ENCODE data around the gene PLEKHA4. TPM values are rescaled to one million over a fixed set of nuclear protein-coding genes. Genes with fewer than 3 reads are reported as not detected.
"Not testable (repeated sequence)": the region's sequence is repeated elsewhere in the genome, so short reads cannot be mapped to it uniquely, and the experiment has no call there.

The PLEKHA4 gene
- total RNA-seq, 1 experiment from 2014 or later, result 1.2 TPM

GRCh38 chr19:48872182-48872883 is 3.9 kb upstream of the PLEKHA4 start, which contains the start of gene PPP1R15A:
Gene PPP1R15A, plus strand, starts transcription at chr19:48872421. Its CDS starts 813 bp downstream, at chr19:48873234.
- no peaks in the 10 kb centered on the region for H3K9me3 ChIP-seq (ENCODE audit: low read length)
- peak within 1 kb of the TSS; percentile 100 for H3K4me3 ChIP-seq (ENCODE audit: low read length)
- DNase-seq (peak; percentile 98), ATAC-seq (peak; percentile 32)
- intact Hi-C loops (cut with micrococcal nuclease), result loop anchor here (2.0 kb wide), 1 partner anchor 36 kb away; the partner anchor contains the start of gene HSD17B14
- peak within 1 kb of the TSS; percentile 100 for H3K9ac ChIP-seq (ENCODE audit: low read length)
- ChIA-PET CTCF (interaction anchor here (0.5 kb wide), 1 partner anchor 145 kb away, joined by 5 read pairs; no protein-coding TSS in a partner anchor), POLR2A (ENCODE audit: unreplicated experiment) (interaction anchor here (0.5 to 0.7 kb wide), 4 partner anchors 33 to 826 kb away, joined by 3 to 4 read pairs (median 3); no protein-coding TSS in a partner anchor)
- H3K9me2 ChIP-seq (replicated peaks; ENCODE audit: low read length), result no peaks in the 10 kb centered on the region
- TF ChIP-seq EZH2 (IDR thresholded peaks at IDR 0.05; ENCODE audit: low read length, unreplicated experiment) (no peak), CTCF (conservative IDR thresholded peaks at IDR 0.05; ENCODE audit: low read depth, low read length) (no peak), EZH2phosphoT487 (IDR thresholded peaks at IDR 0.05; ENCODE audit: borderline replicate concordance, low read length) (no peak)
- TSS peak; percentile 60 for BruUV-seq (replicated peaks)
- peak within 1 kb of the TSS; percentile 100 for H3K4me2 ChIP-seq (ENCODE audit: low read length)
- peaks cover 26% of the 10 kb centered on the region for H3K36me3 ChIP-seq (ENCODE audit: low read depth, low read length)
- no peak within 1 kb of the TSS for H2AFZ ChIP-seq (ENCODE audit: low read length)
- H3K27me3 ChIP-seq (ENCODE audit: low read length), result no peaks in the 10 kb centered on the region
- peaks cover 15% of the 10 kb centered on the region for H3K4me1 ChIP-seq (ENCODE audit: insufficient read depth, low read length)
- H3F3A ChIP-seq (ENCODE audit: low read length, unreplicated experiment), result peaks cover 7% of the 10 kb centered on the region
- peaks cover 31% of the 10 kb centered on the region for H4K20me1 ChIP-seq (ENCODE audit: low read length)
- peak within 1 kb of the TSS; percentile 95 for H3K27ac ChIP-seq (ENCODE audit: low read length)
- peaks cover 41% of the 10 kb centered on the region for H3K79me2 ChIP-seq (ENCODE audit: low read length)

DNA sequence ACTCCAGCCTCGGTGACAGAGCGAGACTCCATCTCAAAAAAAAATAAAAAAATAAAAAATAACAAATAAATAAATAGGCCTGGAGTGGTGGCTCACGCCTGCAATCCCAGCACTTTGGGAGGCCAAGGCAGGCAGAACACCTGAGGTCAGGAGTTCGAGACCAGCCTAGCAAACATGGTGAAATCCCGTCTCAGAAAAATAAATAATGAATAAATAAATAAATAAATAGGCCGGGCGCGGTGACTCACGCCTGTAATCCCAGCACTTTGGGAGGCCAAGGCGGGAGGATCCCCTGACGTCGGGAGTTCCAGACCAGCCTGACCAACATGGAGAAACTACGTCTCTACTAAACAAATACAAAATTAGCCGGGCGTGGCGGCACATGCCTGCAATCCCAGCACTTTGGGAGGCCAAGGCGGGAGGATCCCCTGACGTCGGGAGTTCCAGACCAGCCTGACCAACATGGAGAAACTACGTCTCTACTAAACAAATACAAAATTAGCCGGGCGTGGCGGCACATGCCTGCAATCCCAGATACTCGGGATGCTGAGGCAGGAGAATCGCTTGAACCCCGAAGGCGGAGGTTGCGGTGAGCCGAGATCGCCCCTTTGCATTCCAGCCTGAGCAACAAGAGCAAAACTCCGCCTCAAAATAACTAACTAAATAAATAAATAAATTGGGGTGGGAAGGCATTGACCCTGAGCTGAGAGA is 3.2 kb upstream of the PLEKHA4 start:
- Histone ChIP-seq H3K4me3 (ENCODE audit: low read length) (peak overlapping the region; percentile 100; the same call in 1 of the 2 replicates), H3K9ac (ENCODE audit: low read length) (peak overlapping the region; percentile 100), H3K4me2 (ENCODE audit: low read length) (peak overlapping the region; percentile 100), H3K27ac (ENCODE audit: low read length) (peak overlapping the region; percentile 95), H3K36me3 (ENCODE audit: low read depth, low read length) (peaks cover 26% of the 10 kb centered on the region), H3K79me2 (ENCODE audit: low read length) (peaks cover 40% of the 10 kb centered on the region), H4K20me1 (ENCODE audit: low read length) (peaks cover 31% of the 10 kb centered on the region), H3K4me1 (ENCODE audit: insufficient read depth, low read length) (peaks cover 15% of the 10 kb centered on the region)
- POLR2A ChIA-PET (ENCODE audit: unreplicated experiment), result interaction anchor here (0.5 to 0.7 kb wide), 4 partner anchors 33 to 826 kb away, joined by 3 to 4 read pairs (median 3); no protein-coding TSS in a partner anchor
- not testable (repeated sequence) for H3K9me2 ChIP-seq (replicated peaks; ENCODE audit: low read length); H3K9me3 ChIP-seq (ENCODE audit: low read length); H2AFZ ChIP-seq (ENCODE audit: low read length); H3F3A ChIP-seq (ENCODE audit: low read length, unreplicated experiment); BruUV-seq (replicated peaks); ATAC-seq; DNase-seq; H3K27me3 ChIP-seq (ENCODE audit: low read length)
- intact Hi-C loops (cut with micrococcal nuclease), result loop anchor here (2.0 kb wide), 1 partner anchor 35 kb away; the partner anchor contains the start of gene HSD17B14
- CTCF ChIA-PET, result interaction anchor here (0.5 kb wide), 1 partner anchor 146 kb away, joined by 5 read pairs; no protein-coding TSS in a partner anchor

DNA sequence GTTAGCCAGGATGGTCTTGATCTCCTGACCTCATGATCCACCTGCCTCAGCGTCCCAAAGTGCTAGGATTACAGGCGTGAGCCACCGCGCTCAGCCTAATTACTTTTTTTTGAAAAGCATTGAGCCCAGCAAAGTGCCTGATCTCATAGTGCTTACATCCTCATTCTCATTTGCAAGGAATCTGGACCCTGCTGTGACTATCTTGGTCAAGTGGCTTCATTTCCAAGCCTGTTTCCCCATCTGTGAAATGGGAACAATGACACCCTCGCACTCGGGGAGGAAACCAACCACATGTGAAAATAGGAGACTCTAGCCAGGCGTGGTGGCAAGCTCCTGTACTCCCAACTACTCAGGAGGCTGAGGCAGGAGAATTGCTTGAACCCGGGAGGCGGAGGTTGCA is 1.6 kb upstream of the PLEKHA4 start:
- intact Hi-C loops (cut with micrococcal nuclease), result no loop called here
- CTCF ChIA-PET, result no interaction called here

More for the DNA sequence above, 1.6 kb upstream of the PLEKHA4 start:
- H3F3A ChIP-seq (ENCODE audit: low read length, unreplicated experiment), result peaks cover 7% of the 10 kb centered on the region
- H3K9ac ChIP-seq (ENCODE audit: low read length), result no peak overlapping the region
- no peaks in the 10 kb centered on the region for H3K27me3 ChIP-seq (ENCODE audit: low read length)
- DNase-seq, result no peak
- H3K4me3 ChIP-seq (ENCODE audit: low read length), result no peak overlapping the region
- peaks cover 23% of the 10 kb centered on the region for H4K20me1 ChIP-seq (ENCODE audit: low read length)
- TF ChIP-seq EZH2phosphoT487 (IDR thresholded peaks at IDR 0.05; ENCODE audit: borderline replicate concordance, low read length) (no peak), EZH2 (IDR thresholded peaks at IDR 0.05; ENCODE audit: low read length, unreplicated experiment) (no peak), CTCF (conservative IDR thresholded peaks at IDR 0.05; ENCODE audit: low read depth, low read length) (no peak)
- no peak overlapping the region for H3K27ac ChIP-seq (ENCODE audit: low read length)
- no peak overlapping the region for H2AFZ ChIP-seq (ENCODE audit: low read length)
- H3K4me2 ChIP-seq (ENCODE audit: low read length), result no peak overlapping the region
- H3K79me2 ChIP-seq (ENCODE audit: low read length), result peaks cover 28% of the 10 kb centered on the region
- H3K36me3 ChIP-seq (ENCODE audit: low read depth, low read length), result peaks cover 18% of the 10 kb centered on the region
- BruUV-seq (replicated peaks), result no TSS peak
- ATAC-seq, result no peak
- POLR2A ChIA-PET (ENCODE audit: unreplicated experiment), result no interaction called here
- H3K9me3 ChIP-seq (ENCODE audit: low read length), result no peaks in the 10 kb centered on the region
- H3K4me1 ChIP-seq (ENCODE audit: insufficient read depth, low read length), result peaks cover 8% of the 10 kb centered on the region
- H3K9me2 ChIP-seq (replicated peaks; ENCODE audit: low read length), result no peaks in the 10 kb centered on the region

Data from PC-3 (cell line).